Liver (tissue), 9 donors: ENCODE measurements around the gene MGAT5. TPM values are rescaled to one million over a fixed set of nuclear protein-coding genes. Genes with fewer than 3 reads are reported as not detected.

ENCODE experiments used
- DNase-seq: peaks from one replicate; pipeline ENCODE4 v3.0.0-alpha.2; 2017; ENCODE audit warnings: low spot score
- H3K27ac ChIP-seq, 2 donors: one replicate each; pipeline ENCODE4 v1.7.0; 2013; ENCODE audit warnings: inconsistent platforms in 2 of 2, low read length in 2 of 2, control low read depth in 1 of 2, low read depth in 1 of 2, mild to moderate bottlenecking in 1 of 2
- H3K27me3 ChIP-seq, 4 donors: one replicate each; pipeline versions ENCODE4 v1.6.1 to v1.7.0; 2013; ENCODE audit warnings: low read length in 3 of 4, inconsistent platforms in 1 of 4, mild to moderate bottlenecking in 1 of 4, moderate library complexity in 1 of 4; ENCODE audit not compliant: control insufficient read depth in 4 of 4, insufficient read depth in 4 of 4
- H3K36me3 ChIP-seq, 4 donors: one replicate each; pipeline versions ENCODE4 v1.6.1 to v1.7.0; 2013; ENCODE audit warnings: low read length in 3 of 4, mild to moderate bottlenecking in 3 of 4, low read depth in 1 of 4, moderate library complexity in 1 of 4; ENCODE audit not compliant: control insufficient read depth in 4 of 4, insufficient read depth in 3 of 4
- H3K4me1 ChIP-seq, 4 donors: one replicate each; pipeline versions ENCODE4 v1.6.1 to v1.7.0; 2013; ENCODE audit warnings: low read length in 3 of 4, mild to moderate bottlenecking in 3 of 4, moderate library complexity in 1 of 4; ENCODE audit not compliant: control insufficient read depth in 4 of 4, insufficient read depth in 4 of 4
- H3K4me3 ChIP-seq, 3 donors: one replicate each; pipeline versions ENCODE4 v1.6.1 to v1.7.0; 2013; ENCODE audit warnings: low read length in 3 of 3, control low read depth in 1 of 3, low read depth in 1 of 3, mild to moderate bottlenecking in 1 of 3
- H3K9ac ChIP-seq, 2 donors: one replicate each; pipeline ENCODE4 v1.7.0; 2013; ENCODE audit warnings: low read length in 2 of 2, mild to moderate bottlenecking in 2 of 2, moderate library complexity in 2 of 2, control low read depth in 1 of 2, low read depth in 1 of 2
- H3K9me3 ChIP-seq, 4 donors: one replicate each; pipeline versions ENCODE4 v1.6.1 to v1.7.0; 2013; ENCODE audit warnings: low read length in 3 of 4; ENCODE audit not compliant: control insufficient read depth in 4 of 4
- EGR1 ChIP-seq, 2 donors: IDR thresholded peaks; 2 replicates each; pipeline ENCODE4 v1.6.1; 2016 to 2018; ENCODE audit warnings: antibody characterized with exemption in 2 of 2, low read depth in 2 of 2
- FOXA1 ChIP-seq: IDR thresholded peaks from 2 replicates; pipeline ENCODE4 v1.6.1; 2016; ENCODE audit warnings: antibody characterized with exemption
- GABPA ChIP-seq, 2 donors: IDR thresholded peaks in 1 of 2; conservative IDR thresholded peaks in 1 of 2; 2 replicates each; pipeline ENCODE4 v1.6.1; 2016; ENCODE audit warnings: antibody characterized with exemption in 2 of 2, mild to moderate bottlenecking in 1 of 2, moderate library complexity in 1 of 2
- HNF4A ChIP-seq, 2 donors: conservative IDR thresholded peaks; 2 replicates each; pipeline ENCODE4 v1.6.1; 2016; ENCODE audit warnings: antibody characterized with exemption in 2 of 2, mild to moderate bottlenecking in 2 of 2
- NR2F2 ChIP-seq: IDR thresholded peaks from 2 replicates; pipeline ENCODE4 v1.6.1; 2016; ENCODE audit warnings: antibody characterized with exemption
- RAD21 ChIP-seq, 2 donors: IDR thresholded peaks; 2 replicates each; pipeline ENCODE4 v1.6.1; 2016; ENCODE audit warnings: antibody characterized with exemption in 2 of 2, mild to moderate bottlenecking in 2 of 2
- RXRA ChIP-seq, 2 donors: IDR thresholded peaks; 2 replicates each; pipeline ENCODE4 v1.6.1; 2017 to 2018; ENCODE audit warnings: antibody characterized with exemption in 2 of 2, mild to moderate bottlenecking in 1 of 2
- SP1 ChIP-seq: IDR thresholded peaks from 2 replicates; pipeline ENCODE4 v1.6.1; 2018; ENCODE audit warnings: antibody characterized with exemption, mild to moderate bottlenecking
- TAF1 ChIP-seq: conservative IDR thresholded peaks from 2 replicates; pipeline ENCODE4 v1.6.1; 2016; ENCODE audit warnings: antibody characterized with exemption, mild to moderate bottlenecking
- YY1 ChIP-seq: IDR thresholded peaks from 2 replicates; pipeline ENCODE4 v1.6.1; 2016; ENCODE audit warnings: antibody characterized with exemption, mild to moderate bottlenecking
- WGBS: extraction: QIAGEN DNeasy Blood & Tissue Kit; methylation state at CpG from one replicate; pipeline ENCODE4 v1.1.7; 2013; 5-methylcytosine and 5-hydroxymethylcytosine counted together
- polyA plus RNA-seq, 2 donors: library from polyadenylated mRNA; stranded (reverse) in 1 of 2; unstranded in 1 of 2; fragments of 200-250 nt in 1 of 2; fragments of >200 nt in 1 of 2; fragmentation: Nextera tagmentation in 1 of 2; extraction: Ambion mirVana in 1 of 2; gene quantifications; one replicate each; pipeline versions ENCODE4 v1.2.1 to v1.2.3, GENCODE V29; 2013 to 2015
- total RNA-seq, 2 donors: library from RNA; depleted of rRNA; stranded (reverse); fragments of >200 nt; gene quantifications; one replicate each; pipeline ENCODE4 v1.2.3, GENCODE V29; 2014
- TF ChIP-seq, protein P1 (sequence below): IDR thresholded peaks from 2 replicates; pipeline ENCODE4 v1.6.1; 2016; ENCODE audit warnings: antibody characterized with exemption
- TF ChIP-seq, protein P2 (sequence below): IDR thresholded peaks from 2 replicates; pipeline ENCODE4 v1.6.1; 2016; ENCODE audit warnings: antibody characterized with exemption
- TF ChIP-seq, protein P3 (sequence below): IDR thresholded peaks from 2 replicates; pipeline ENCODE4 v1.6.1; 2016; ENCODE audit warnings: antibody characterized with exemption
- TF ChIP-seq, protein P4 (sequence below): fragments of 150-350 bp; IDR thresholded peaks from 2 replicates; pipeline ENCODE4 v1.5.1; 2017; ENCODE audit warnings: improper control_type of control experiment, low read depth, low read length; ENCODE audit not compliant: missing input control
- TF ChIP-seq, protein P5 (sequence below): IDR thresholded peaks from 2 replicates; pipeline ENCODE4 v1.6.1; 2016; ENCODE audit warnings: antibody characterized with exemption, mild to moderate bottlenecking
- donor health status: healthy.
- donor health status: healthy.
- donor health status: healthy.
- donor health status: healthy.
- donor health status: healthy.

Gene MGAT5
- total and polyA plus RNA-seq, 4 donors = 1.8 to 12.7 (median 5.6) TPM

DNA sequence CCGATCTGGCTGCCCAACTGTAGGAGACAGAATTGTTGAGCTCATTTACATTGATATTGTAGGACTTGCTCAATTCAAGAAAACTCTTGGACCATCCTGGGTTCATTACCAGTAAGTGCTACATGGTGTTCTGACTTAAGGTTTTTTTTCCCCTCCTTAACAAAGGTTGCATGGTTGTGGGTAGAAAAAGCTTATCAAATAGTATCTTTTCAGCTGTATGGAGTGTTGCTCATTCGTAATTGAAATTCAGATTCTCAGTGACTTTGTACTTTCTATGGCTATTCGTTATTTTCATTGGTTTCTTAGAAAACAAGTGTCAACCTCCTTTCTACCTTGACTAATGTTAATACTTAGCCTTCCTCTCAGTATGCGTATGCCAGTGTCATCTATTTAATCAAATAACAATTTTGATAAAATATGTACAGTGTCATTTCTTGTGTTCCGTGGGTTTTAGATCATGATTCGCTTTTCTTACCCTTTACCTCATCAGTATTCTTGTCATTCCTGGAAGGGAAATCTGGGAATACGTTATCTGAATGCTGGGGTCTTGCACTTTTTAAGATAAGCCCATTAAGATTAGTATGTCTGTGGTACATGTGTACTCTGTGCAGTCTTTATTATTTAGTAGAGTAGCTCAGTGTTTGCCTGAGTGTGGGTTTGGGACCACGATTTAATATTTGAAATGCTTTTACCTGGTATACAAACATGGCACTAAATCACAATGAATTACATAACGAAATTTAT lies 91.3 kb downstream of the MGAT5 start:
- no peak overlapping the region for H3K9ac ChIP-seq
- no peaks in the 10 kb centered on the region for H3K27me3 ChIP-seq
- TF ChIP-seq TAF1 (no peak), HNF4A (conservative IDR thresholded peaks at IDR 0.05) (no peak), RXRA (IDR thresholded peaks at IDR 0.05) (no peak), NR2F2 (no peak), FOXA1 (no peak), EGR1 (IDR thresholded peaks at IDR 0.05; ENCODE audit: low read depth in 2 of 2) (no peak), RAD21 (IDR thresholded peaks at IDR 0.05) (no peak), YY1 (no peak), SP1 (no peak), GABPA (IDR thresholded peaks at IDR 0.05 in 1 of 2, conservative IDR thresholded peaks at IDR 0.05 in 1 of 2) (no peak)
- TF ChIP-seq, protein P1, sequence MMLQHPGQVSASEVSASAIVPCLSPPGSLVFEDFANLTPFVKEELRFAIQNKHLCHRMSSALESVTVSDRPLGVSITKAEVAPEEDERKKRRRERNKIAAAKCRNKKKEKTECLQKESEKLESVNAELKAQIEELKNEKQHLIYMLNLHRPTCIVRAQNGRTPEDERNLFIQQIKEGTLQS = no peak
- TF ChIP-seq, protein P2, sequence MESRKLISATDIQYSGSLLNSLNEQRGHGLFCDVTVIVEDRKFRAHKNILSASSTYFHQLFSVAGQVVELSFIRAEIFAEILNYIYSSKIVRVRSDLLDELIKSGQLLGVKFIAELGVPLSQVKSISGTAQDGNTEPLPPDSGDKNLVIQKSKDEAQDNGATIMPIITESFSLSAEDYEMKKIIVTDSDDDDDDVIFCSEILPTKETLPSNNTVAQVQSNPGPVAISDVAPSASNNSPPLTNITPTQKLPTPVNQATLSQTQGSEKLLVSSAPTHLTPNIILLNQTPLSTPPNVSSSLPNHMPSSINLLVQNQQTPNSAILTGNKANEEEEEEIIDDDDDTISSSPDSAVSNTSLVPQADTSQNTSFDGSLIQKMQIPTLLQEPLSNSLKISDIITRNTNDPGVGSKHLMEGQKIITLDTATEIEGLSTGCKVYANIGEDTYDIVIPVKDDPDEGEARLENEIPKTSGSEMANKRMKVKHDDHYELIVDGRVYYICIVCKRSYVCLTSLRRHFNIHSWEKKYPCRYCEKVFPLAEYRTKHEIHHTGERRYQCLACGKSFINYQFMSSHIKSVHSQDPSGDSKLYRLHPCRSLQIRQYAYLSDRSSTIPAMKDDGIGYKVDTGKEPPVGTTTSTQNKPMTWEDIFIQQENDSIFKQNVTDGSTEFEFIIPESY = no peak
- TF ChIP-seq, protein P3, sequence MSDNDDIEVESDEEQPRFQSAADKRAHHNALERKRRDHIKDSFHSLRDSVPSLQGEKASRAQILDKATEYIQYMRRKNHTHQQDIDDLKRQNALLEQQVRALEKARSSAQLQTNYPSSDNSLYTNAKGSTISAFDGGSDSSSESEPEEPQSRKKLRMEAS = no peak
- TF ChIP-seq, protein P4, sequence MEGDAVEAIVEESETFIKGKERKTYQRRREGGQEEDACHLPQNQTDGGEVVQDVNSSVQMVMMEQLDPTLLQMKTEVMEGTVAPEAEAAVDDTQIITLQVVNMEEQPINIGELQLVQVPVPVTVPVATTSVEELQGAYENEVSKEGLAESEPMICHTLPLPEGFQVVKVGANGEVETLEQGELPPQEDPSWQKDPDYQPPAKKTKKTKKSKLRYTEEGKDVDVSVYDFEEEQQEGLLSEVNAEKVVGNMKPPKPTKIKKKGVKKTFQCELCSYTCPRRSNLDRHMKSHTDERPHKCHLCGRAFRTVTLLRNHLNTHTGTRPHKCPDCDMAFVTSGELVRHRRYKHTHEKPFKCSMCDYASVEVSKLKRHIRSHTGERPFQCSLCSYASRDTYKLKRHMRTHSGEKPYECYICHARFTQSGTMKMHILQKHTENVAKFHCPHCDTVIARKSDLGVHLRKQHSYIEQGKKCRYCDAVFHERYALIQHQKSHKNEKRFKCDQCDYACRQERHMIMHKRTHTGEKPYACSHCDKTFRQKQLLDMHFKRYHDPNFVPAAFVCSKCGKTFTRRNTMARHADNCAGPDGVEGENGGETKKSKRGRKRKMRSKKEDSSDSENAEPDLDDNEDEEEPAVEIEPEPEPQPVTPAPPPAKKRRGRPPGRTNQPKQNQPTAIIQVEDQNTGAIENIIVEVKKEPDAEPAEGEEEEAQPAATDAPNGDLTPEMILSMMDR = no peak
- TF ChIP-seq, protein P5, sequence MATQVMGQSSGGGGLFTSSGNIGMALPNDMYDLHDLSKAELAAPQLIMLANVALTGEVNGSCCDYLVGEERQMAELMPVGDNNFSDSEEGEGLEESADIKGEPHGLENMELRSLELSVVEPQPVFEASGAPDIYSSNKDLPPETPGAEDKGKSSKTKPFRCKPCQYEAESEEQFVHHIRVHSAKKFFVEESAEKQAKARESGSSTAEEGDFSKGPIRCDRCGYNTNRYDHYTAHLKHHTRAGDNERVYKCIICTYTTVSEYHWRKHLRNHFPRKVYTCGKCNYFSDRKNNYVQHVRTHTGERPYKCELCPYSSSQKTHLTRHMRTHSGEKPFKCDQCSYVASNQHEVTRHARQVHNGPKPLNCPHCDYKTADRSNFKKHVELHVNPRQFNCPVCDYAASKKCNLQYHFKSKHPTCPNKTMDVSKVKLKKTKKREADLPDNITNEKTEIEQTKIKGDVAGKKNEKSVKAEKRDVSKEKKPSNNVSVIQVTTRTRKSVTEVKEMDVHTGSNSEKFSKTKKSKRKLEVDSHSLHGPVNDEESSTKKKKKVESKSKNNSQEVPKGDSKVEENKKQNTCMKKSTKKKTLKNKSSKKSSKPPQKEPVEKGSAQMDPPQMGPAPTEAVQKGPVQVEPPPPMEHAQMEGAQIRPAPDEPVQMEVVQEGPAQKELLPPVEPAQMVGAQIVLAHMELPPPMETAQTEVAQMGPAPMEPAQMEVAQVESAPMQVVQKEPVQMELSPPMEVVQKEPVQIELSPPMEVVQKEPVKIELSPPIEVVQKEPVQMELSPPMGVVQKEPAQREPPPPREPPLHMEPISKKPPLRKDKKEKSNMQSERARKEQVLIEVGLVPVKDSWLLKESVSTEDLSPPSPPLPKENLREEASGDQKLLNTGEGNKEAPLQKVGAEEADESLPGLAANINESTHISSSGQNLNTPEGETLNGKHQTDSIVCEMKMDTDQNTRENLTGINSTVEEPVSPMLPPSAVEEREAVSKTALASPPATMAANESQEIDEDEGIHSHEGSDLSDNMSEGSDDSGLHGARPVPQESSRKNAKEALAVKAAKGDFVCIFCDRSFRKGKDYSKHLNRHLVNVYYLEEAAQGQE = no peak
- H3K4me3 ChIP-seq = no peak overlapping the region
- H3K27ac ChIP-seq = no peak overlapping the region
- WGBS = 98% methylated on average over 9 of the region's 9 CpGs
- no peak for DNase-seq
- no peaks in the 10 kb centered on the region for H3K4me1 ChIP-seq
- no peaks in the 10 kb centered on the region for H3K9me3 ChIP-seq
- peaks cover 0 to 3% (median under 1%) of the 10 kb centered on the region in 4 donors for H3K36me3 ChIP-seq
